ENCODE results near the gene EMP1. TPM values are rescaled to one million over a fixed set of nuclear protein-coding genes. Genes with fewer than 3 reads are reported as not detected.

Gene EMP1
- total RNA-seq, 1 donor from 2014 or later: 744 TPM

GRCh38 chr12:13171921-13172859 lies 24.3 kb upstream of the EMP1 start:
- DNase-seq (ENCODE audit: extremely low read depth, low read depth, low spot score): no peak

DNA sequence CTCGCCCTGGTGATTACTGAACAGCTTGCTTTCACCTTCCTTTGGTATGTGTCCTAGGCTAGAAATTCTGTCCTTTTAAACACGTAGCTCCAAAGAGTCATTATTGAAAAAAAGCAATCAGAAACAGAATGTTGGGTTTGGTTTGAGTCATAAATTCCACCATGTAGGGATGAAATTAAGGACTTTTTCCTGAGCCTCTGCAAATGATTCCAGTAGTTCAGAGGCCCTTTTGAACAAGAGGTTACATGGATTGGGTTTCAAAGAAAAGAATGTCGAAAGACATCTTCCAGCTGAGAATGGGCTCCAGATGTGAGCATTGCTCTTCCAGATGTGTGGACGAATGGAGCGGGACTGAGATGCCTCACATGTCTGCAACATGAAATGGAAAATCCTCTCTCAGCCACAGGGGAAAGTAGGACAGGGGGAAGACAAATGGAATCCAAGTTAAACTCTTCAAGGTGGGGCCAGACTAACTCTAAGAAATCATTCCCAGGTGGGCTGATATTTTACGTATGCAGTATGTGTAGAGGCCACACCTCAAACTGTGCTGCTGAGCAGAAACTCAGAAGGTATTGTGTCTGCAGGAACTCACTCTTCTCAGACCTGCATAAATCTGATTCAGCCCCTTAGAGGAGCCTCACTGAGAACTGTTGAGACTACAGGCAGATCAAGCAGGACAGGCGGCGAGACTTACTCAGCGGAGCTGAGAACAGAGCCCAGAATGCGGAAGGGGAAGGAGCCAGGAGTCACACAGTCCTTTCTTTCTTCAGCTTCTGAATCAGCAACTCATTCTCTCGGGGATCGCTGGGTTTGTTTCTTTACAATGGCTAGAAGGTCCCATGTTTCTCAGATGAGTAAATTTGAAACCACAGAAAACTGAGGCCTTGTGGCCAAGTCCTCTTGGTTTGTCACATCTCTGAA lies 23.3 kb upstream of the EMP1 start:
- DNase-seq (ENCODE audit: extremely low read depth, low read depth, low spot score): no peak

- no peak for DNase-seq (ENCODE audit: extremely low read depth, low read depth, low spot score)
Observed at GRCh38 chr12:13175499-13175898, 21.0 kb upstream of the EMP1 start.

GRCh38 chr12:13176256-13176655 lies 20.3 kb upstream of the EMP1 start:
- DNase-seq (ENCODE audit: extremely low read depth, low read depth, low spot score): no peak

DNA sequence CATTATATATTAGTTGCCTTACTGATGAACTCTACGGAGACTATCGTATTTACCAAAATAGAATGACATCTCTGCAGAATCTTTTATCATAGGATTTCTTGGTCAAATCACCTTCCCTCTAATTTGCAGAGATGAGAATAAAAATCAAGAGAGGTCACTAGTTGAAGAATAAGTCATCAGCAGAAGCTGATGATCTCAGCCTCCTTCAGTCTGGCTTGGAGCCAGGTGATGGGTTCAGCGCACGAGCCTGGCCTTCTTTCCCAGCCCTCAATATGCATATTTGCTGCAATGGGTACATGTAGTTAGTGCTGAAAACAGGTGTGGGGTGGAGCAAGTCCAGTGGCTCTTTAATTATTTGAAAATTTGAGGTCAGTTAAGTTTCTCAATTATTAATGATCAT lies 19.2 kb upstream of the EMP1 start:
- DNase-seq (ENCODE audit: extremely low read depth, low read depth, low spot score): no peak

- DNase-seq (ENCODE audit: extremely low read depth, low read depth, low spot score): no peak
Observed at GRCh38 chr12:13177906-13178305, 18.6 kb upstream of the EMP1 start.

DNA sequence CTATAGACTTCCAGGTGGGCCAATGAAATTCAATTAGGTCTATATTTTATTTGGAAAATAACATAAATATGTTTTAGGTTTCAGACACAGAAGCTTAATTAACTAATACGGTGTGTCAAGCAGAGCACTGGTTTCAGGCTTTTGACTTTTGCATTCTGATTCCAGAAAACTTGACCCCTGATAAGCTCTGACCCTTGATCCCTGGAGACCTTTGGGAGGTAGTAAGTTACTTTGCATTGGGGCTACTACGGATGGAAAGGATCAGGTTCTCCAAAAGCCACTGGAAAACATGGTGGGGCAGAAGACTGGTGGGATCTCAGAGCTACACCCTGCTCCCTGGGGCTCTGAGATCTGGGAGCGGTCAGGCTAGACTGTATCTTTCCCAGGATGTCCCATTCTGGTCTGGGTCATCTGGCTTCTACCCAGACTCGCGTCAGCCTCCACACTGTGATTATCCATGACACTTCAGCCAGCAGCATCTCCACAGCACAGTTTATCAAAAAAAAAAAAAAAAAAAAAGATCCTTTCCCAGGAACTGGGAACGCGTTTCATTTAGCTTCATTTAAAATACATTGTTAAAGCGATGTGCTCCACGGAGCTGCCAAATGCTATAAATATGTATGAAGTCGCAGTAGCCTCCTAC lies 17.8 kb upstream of the EMP1 start:
- no peak for DNase-seq (ENCODE audit: extremely low read depth, low read depth, low spot score)

DNA sequence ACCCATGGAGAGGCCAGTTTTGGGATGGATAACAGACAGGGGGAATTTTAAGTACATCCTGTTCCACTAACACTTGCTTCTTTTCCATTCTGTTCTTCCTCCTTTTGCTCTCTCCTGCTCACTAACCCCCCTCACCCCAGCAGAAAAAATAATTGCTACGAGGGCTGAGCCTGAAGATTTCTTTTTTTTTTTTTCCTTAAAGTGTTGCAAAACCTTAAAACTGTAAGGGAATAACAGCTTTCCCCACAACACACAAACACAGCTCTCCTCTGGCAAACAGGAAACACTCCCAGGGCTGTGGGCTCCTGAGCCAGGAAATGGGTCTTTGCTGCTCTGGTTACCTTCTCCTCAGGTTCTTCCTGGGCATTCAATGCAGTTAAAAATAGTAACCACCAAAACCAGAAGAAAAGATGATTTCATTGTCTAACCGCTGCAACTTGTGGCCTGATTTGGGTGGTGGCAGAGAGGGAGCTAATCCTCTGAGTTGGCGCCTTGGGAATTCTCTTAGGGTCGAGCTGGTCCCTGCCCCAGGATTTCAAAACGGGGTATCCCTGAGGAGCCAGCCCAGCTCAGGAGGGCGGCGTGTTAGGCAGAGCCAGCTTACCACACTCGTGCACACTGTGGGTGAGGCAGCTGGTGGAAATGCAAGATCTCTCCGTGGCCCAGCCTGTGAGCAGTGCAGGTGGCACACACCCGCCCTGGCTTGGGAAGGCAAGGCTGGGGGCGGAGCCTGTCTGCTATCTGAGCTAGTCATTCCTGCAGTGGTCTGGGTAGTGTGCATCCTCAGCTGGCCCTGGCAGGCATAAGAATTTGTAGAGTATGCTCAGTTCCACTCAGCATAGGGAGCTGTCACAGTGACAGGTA lies 17.1 kb upstream of the EMP1 start:
- no peak for DNase-seq (ENCODE audit: extremely low read depth, low read depth, low spot score)

GRCh38 chr12:13181375-13182070 lies 15.0 kb upstream of the EMP1 start:
- DNase-seq (ENCODE audit: extremely low read depth, low read depth, low spot score): no peak

GRCh38 chr12:13182881-13183280 lies 13.6 kb upstream of the EMP1 start:
- DNase-seq (ENCODE audit: extremely low read depth, low read depth, low spot score): no peak

- no peak for DNase-seq (ENCODE audit: extremely low read depth, low read depth, low spot score)
Observed at GRCh38 chr12:13183620-13184019, 12.9 kb upstream of the EMP1 start.

DNA sequence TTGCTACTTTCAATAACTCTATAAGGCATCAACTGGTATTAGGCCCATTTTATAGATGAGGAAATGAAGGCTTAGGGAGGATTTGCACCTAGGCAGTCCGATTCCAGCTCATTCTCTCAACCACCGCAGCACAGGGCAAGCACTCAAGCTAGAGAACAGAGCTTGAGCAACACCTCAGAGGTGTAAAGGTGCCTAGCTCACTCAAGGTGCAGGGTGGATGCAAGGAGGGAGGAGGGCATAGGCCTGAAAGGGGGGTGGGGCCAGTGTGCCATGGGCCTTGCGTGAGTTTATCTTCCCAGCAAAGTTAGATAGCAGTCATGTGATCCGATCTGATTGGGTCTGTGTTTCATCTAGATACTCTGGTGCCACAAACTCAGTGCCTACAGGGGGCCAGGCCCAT lies 10.2 kb upstream of the EMP1 start:
- no peak for DNase-seq (ENCODE audit: extremely low read depth, low read depth, low spot score)

- DNase-seq (ENCODE audit: extremely low read depth, low read depth, low spot score): no peak
Observed at GRCh38 chr12:13187399-13187798, 9.1 kb upstream of the EMP1 start.

GRCh38 chr12:13189264-13189663 lies 7.3 kb upstream of the EMP1 start:
- DNase-seq (ENCODE audit: extremely low read depth, low read depth, low spot score): no peak

GRCh38 chr12:13190275-13190674 lies 6.3 kb upstream of the EMP1 start:
- no peak for DNase-seq (ENCODE audit: extremely low read depth, low read depth, low spot score)

- no peak for DNase-seq (ENCODE audit: extremely low read depth, low read depth, low spot score)
Observed at GRCh38 chr12:13192719-13193118, 3.8 kb upstream of the EMP1 start.

DNA sequence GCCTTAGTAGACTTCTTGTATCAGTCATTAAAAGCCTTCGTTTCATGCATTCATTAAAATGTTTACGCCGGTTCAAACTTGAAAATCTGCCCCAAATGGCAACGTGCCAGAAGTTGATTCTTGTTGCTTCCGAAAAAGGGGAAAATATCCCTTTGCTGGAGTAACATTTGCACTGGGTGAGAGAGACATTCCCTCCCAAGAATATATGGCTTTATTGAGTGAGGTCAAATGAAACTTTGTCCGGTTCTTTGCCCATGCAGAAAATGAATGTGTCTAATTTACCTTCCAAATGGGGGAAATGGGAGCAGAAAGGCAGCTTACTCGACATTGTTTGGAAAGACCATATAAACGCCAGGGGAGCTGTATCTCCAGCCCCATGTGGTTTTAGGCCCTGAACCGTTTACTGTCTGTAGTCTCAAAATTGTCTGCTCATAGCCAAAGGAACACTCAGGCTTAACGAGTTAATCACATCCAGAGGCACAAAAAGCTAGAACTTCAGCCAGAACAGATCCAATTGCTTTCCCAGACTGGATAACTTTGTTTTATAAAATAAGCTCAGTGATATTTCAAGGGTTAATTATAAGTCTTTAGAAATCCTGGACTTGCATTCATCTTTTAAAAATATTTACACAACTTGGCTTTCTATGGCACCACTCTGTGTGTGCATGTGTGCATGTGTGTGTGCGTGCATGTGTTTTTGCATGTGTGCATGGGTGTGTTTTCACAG lies 2.9 kb upstream of the EMP1 start:
- no peak for DNase-seq (ENCODE audit: extremely low read depth, low read depth, low spot score)

GRCh38 chr12:13194401-13195110 lies 2.0 kb upstream of the EMP1 start:
- DNase-seq (ENCODE audit: extremely low read depth, low read depth, low spot score): no peak

Measured in glomerular endothelial cell (primary cell).